Calu3 (cell line): ENCODE results near the gene KCNA2. TPM values are rescaled to one million over a fixed set of nuclear protein-coding genes. Genes with fewer than 3 reads are reported as not detected.

Experiments used
- BruUV-seq: library from RNA; stranded (reverse); fragments of 400-500 nt; replicated peaks from 2 replicates; lab custom pipeline; 2021; lab: Mats Ljungman, UMichigan
- CTCF ChIA-PET: fragments of 300-600 bp; sonication (Branson Sonifier 250); formaldehyde crosslinking; loops from one replicate; lab custom pipeline; 2022; ENCODE audit warnings: antibody characterized with exemption; lab: Charles Lee
- DNase-seq: peaks from one replicate; pipeline ENCODE4 v3.0.0; 2022
- H3K27ac Mint-ChIP-seq: one replicate; pipeline ENCODE4 v1.8.0; 2022; ENCODE audit warnings: mixed read lengths; ENCODE audit not compliant: unreplicated experiment
- H3K27me3 Mint-ChIP-seq: one replicate; pipeline ENCODE4 v1.8.0; 2022; ENCODE audit warnings: mixed read lengths; ENCODE audit not compliant: unreplicated experiment
- H3K36me3 Mint-ChIP-seq: one replicate; pipeline ENCODE4 v1.8.0; 2022; ENCODE audit warnings: mild to moderate bottlenecking, moderate library complexity, mixed read lengths; ENCODE audit not compliant: insufficient read depth, unreplicated experiment
- H3K4me1 Mint-ChIP-seq: one replicate; pipeline ENCODE4 v1.8.0; 2022; ENCODE audit warnings: mild to moderate bottlenecking, low read depth, mixed read lengths; ENCODE audit not compliant: unreplicated experiment
- H3K4me3 Mint-ChIP-seq: one replicate; pipeline ENCODE4 v1.8.0; 2022; ENCODE audit warnings: mild to moderate bottlenecking, low read depth, moderate library complexity, mixed read lengths; ENCODE audit not compliant: unreplicated experiment
- H3K9me3 Mint-ChIP-seq: one replicate; pipeline ENCODE4 v1.8.0; 2022; ENCODE audit warnings: low read depth, mixed read lengths; ENCODE audit not compliant: unreplicated experiment
- intact Hi-C: fragments of 100-400 bp; cut with micrococcal nuclease; formaldehyde crosslinking; loops from one replicate; pipeline ENCODE4 v1.10.0; 2022; ENCODE audit not compliant: unreplicated experiment
- total RNA-seq: library from RNA; stranded (reverse); gene quantifications from 2 replicates; pipeline ENCODE4 v1.2.3, GENCODE V29; 2022
- TF ChIP-seq, protein P1 (sequence below): fragments of 200-600 bp; IDR thresholded peaks from one replicate; pipeline ENCODE4 v1.8.0; 2022; ENCODE audit warnings: antibody characterized with exemption; ENCODE audit not compliant: unreplicated experiment

The KCNA2 gene
- total RNA-seq, 1 experiment from 2014 or later = not detected

DNA sequence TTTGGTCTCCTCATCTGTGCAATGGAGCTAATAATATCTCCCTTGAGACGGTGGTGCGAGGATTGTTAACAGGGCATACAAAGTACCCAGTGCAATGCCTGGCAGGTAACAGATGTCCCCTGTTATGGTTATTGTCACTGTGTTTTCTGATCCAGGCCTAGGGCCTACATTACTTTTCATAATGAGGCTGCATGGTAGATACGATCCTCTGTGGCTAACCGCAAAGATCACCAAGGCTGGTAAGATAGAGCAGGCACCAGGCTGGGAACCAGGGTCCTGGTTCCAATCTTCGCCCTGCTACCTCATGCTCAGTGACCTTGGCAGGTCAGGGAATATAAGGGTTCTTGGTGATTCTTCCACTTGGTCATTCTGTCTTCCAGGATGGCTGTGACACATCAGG is 22.7 kb downstream of the KCNA2 start:
- intact Hi-C loops = no loop called here
- Mint-ChIP-seq H3K27ac (no peak overlapping the region), H3K4me3 (no peak overlapping the region), H3K36me3 (no peaks in the 10 kb centered on the region), H3K9me3 (no peaks in the 10 kb centered on the region), H3K4me1 (no peaks in the 10 kb centered on the region), H3K27me3 (peaks cover 88% of the 10 kb centered on the region)
- CTCF ChIA-PET = interaction anchor here (0.5 kb wide), 1 partner anchor 562 kb away, joined by 4 read pairs; no protein-coding TSS in a partner anchor
- TF ChIP-seq, protein P1, sequence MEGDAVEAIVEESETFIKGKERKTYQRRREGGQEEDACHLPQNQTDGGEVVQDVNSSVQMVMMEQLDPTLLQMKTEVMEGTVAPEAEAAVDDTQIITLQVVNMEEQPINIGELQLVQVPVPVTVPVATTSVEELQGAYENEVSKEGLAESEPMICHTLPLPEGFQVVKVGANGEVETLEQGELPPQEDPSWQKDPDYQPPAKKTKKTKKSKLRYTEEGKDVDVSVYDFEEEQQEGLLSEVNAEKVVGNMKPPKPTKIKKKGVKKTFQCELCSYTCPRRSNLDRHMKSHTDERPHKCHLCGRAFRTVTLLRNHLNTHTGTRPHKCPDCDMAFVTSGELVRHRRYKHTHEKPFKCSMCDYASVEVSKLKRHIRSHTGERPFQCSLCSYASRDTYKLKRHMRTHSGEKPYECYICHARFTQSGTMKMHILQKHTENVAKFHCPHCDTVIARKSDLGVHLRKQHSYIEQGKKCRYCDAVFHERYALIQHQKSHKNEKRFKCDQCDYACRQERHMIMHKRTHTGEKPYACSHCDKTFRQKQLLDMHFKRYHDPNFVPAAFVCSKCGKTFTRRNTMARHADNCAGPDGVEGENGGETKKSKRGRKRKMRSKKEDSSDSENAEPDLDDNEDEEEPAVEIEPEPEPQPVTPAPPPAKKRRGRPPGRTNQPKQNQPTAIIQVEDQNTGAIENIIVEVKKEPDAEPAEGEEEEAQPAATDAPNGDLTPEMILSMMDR = no peak
- no TSS peak for BruUV-seq
- no peak for DNase-seq

DNA sequence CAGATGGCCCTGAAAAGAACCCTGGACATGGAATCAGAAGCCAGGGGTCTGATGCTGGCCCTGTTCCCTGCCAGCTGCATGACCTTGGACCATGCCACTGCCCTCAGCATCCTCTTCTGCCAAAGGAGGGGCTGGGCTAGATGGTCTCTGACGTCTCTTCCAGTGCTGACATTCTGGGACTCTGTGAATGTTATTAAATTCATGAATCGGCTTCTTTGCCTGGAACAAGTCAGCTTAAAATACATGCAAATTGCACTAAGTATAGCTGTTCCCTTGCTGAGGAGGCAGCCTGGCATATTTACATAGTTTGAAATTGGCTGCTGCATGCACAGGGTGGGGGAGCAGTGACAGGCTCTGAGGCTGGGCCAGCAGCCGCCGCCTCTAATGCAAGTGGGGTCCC is 23.8 kb downstream of the KCNA2 start:
- BruUV-seq = no TSS peak
- H3K27me3 Mint-ChIP-seq = peaks cover 88% of the 10 kb centered on the region
- no peaks in the 10 kb centered on the region for H3K4me1 Mint-ChIP-seq
- no peaks in the 10 kb centered on the region for H3K36me3 Mint-ChIP-seq
- TF ChIP-seq, protein P1 = no peak
- intact Hi-C loops = no loop called here
- no peak overlapping the region for H3K27ac Mint-ChIP-seq
- H3K9me3 Mint-ChIP-seq = no peaks in the 10 kb centered on the region
- no peak overlapping the region for H3K4me3 Mint-ChIP-seq
- DNase-seq = no peak
- CTCF ChIA-PET = interaction anchor here (0.6 kb wide), 1 partner anchor 814 kb away, joined by 3 read pairs; no protein-coding TSS in a partner anchor

DNA sequence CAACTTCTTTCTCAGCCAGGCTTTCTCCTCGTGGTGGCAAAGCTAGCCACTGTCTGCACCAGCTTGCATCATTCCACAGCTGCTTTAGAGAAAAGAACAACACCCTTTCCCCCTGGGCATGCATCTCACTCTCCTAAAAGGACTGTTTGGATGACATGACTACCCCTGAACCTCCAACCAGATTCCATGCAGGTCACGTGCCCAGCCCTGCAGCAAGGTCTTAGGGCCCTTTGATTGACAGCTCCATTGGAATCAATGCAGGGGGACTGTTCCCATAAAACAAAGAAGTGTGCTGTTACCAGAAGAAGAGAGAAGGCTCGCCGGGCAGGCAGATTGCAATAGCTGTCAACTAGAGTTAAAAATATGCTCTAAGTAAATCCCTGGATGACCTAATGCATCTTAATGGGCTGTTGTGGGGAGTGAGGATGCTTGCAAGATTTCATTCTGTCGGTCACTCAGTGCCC is 24.4 kb downstream of the KCNA2 start:
- Mint-ChIP-seq H3K27ac (no peak overlapping the region), H3K4me3 (no peak overlapping the region), H3K9me3 (no peaks in the 10 kb centered on the region), H3K36me3 (no peaks in the 10 kb centered on the region), H3K4me1 (no peaks in the 10 kb centered on the region), H3K27me3 (peaks cover 88% of the 10 kb centered on the region)
- BruUV-seq = no TSS peak
- intact Hi-C loops = no loop called here
- CTCF ChIA-PET = no interaction called here
- TF ChIP-seq, protein P1 = no peak
- no peak for DNase-seq

DNA sequence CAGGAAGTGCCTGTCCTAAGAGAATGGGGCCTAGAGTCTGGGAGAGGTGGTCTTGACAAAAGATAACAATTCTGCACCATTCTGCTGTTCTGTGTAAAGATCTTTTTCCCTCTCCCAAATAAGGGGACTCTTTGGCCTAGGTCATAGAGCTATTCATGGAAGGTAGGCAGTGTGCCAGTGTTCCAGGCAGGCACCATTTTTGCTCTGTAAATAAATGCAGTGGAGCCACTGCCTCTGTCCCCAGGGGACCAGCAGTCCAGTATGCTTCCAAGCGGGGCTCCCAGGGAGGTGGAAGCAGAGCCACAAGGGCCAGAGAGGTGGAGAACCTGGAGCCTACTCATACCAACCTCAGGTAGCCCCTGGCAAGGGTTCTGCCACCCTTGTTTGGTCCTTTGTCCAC is 25.9 kb downstream of the KCNA2 start:
- BruUV-seq = no TSS peak
- Mint-ChIP-seq H3K27ac (no peak overlapping the region), H3K36me3 (no peaks in the 10 kb centered on the region), H3K4me1 (no peaks in the 10 kb centered on the region), H3K27me3 (peaks cover 88% of the 10 kb centered on the region), H3K4me3 (no peak overlapping the region), H3K9me3 (no peaks in the 10 kb centered on the region)
- DNase-seq = no peak
- TF ChIP-seq, protein P1 = no peak
- intact Hi-C loops = no loop called here
- CTCF ChIA-PET = no interaction called here
